PC-9 (cell line): Measurements from ENCODE around the gene SERPINH1. TPM values are rescaled to one million over a fixed set of nuclear protein-coding genes. Genes with fewer than 3 reads are reported as not detected.

Experiments used
- BruUV-seq: library from RNA; stranded (reverse); fragments of 400-500 nt; replicated peaks from 2 replicates; lab custom pipeline; 2021; lab: Mats Ljungman, UMichigan
- CTCF ChIA-PET: fragments of 300-600 bp; sonication (Branson Sonifier 250); formaldehyde crosslinking; loops from one replicate; lab custom pipeline; 2022; ENCODE audit warnings: antibody characterized with exemption; lab: Charles Lee
- POLR2A ChIA-PET: fragments of 300-600 bp; sonication (Branson Sonifier 250); formaldehyde crosslinking; loops from one replicate; lab custom pipeline; 2022; ENCODE audit warnings: antibody characterized with exemption; ENCODE audit not compliant: unreplicated experiment; lab: Charles Lee
- DNase-seq, 2 experiments: peaks; one replicate each; pipeline versions ENCODE4 v3.0.0 to v3.0.0-alpha.2; 2015 to 2022; ENCODE audit warnings: mixed read lengths in 1 of 2
- H2AFZ ChIP-seq: fragments of 200-600 bp; sonication (generic); 2 replicates; pipeline ENCODE4 v1.8.1; 2017; ENCODE audit warnings: antibody characterized with exemption
- H3F3A ChIP-seq: fragments of 200-600 bp; sonication (generic); 2 replicates; pipeline ENCODE4 v1.8.1; 2017; ENCODE audit warnings: antibody characterized with exemption, mild to moderate bottlenecking, low read depth; ENCODE audit not compliant: insufficient read depth
- H3K27ac ChIP-seq: fragments of 200-600 bp; sonication (generic); 2 replicates; pipeline ENCODE4 v1.6.1; 2016; ENCODE audit warnings: mixed run types
- H3K27me3 ChIP-seq: fragments of 200-600 bp; sonication (generic); 2 replicates; pipeline ENCODE4 v1.6.1; 2016; ENCODE audit warnings: low read depth, mixed run types; ENCODE audit not compliant: insufficient read depth
- H3K36me3 ChIP-seq: fragments of 200-600 bp; sonication (generic); 2 replicates; pipeline ENCODE4 v1.6.1; 2016; ENCODE audit warnings: low read depth, mixed run types
- H3K4me1 ChIP-seq: fragments of 200-600 bp; sonication (generic); replicated peaks from 2 replicates; pipeline ENCODE4 v1.6.1; 2016; ENCODE audit warnings: mixed run types; ENCODE audit not compliant: insufficient read depth
- H3K4me2 ChIP-seq: fragments of 200-600 bp; sonication (generic); 2 replicates; pipeline ENCODE4 v1.6.1; 2017; ENCODE audit warnings: mixed run types
- H3K4me3 ChIP-seq: fragments of 200-600 bp; sonication (generic); 2 replicates; pipeline ENCODE4 v1.6.1; 2016; ENCODE audit warnings: mixed run types
- H3K79me2 ChIP-seq: fragments of 200-600 bp; sonication (generic); 2 replicates; pipeline ENCODE4 v1.6.1; 2017; ENCODE audit warnings: low read depth, mixed run types
- H3K9me2 ChIP-seq: fragments of 200-600 bp; sonication (generic); 2 replicates; pipeline ENCODE4 v1.8.1; 2017; ENCODE audit warnings: mild to moderate bottlenecking; ENCODE audit not compliant: insufficient read depth
- H3K9me3 ChIP-seq: fragments of 200-600 bp; sonication (generic); 2 replicates; pipeline ENCODE4 v1.8.1; 2016; ENCODE audit warnings: low read depth; ENCODE audit not compliant: insufficient read depth
- H4K20me1 ChIP-seq: fragments of 200-600 bp; sonication (generic); 2 replicates; pipeline ENCODE4 v1.8.1; 2017; ENCODE audit not compliant: insufficient read depth
- EZH2 ChIP-seq: fragments of 200-600 bp; sonication (generic); IDR thresholded peaks from 2 replicates; pipeline ENCODE4 v1.8.0; 2017; ENCODE audit warnings: antibody characterized with exemption, low read depth
- intact Hi-C: fragments of 100-400 bp; cut with micrococcal nuclease; formaldehyde crosslinking; loops from one replicate; pipeline ENCODE4 v1.10.0; 2022; ENCODE audit not compliant: unreplicated experiment
- total RNA-seq: library from RNA; stranded (reverse); gene quantifications from 2 replicates; pipeline ENCODE4 v1.2.3, GENCODE V29; 2021
- TF ChIP-seq, protein P1 (sequence below): fragments of 200-600 bp; sonication (generic); conservative IDR thresholded peaks from 2 replicates; pipeline ENCODE4 v1.6.1; 2017; ENCODE audit warnings: mixed run types, antibody characterized with exemption, mild to moderate bottlenecking, moderate library complexity

The SERPINH1 gene
- total RNA-seq, 1 experiment from 2014 or later = 152 TPM

DNA sequence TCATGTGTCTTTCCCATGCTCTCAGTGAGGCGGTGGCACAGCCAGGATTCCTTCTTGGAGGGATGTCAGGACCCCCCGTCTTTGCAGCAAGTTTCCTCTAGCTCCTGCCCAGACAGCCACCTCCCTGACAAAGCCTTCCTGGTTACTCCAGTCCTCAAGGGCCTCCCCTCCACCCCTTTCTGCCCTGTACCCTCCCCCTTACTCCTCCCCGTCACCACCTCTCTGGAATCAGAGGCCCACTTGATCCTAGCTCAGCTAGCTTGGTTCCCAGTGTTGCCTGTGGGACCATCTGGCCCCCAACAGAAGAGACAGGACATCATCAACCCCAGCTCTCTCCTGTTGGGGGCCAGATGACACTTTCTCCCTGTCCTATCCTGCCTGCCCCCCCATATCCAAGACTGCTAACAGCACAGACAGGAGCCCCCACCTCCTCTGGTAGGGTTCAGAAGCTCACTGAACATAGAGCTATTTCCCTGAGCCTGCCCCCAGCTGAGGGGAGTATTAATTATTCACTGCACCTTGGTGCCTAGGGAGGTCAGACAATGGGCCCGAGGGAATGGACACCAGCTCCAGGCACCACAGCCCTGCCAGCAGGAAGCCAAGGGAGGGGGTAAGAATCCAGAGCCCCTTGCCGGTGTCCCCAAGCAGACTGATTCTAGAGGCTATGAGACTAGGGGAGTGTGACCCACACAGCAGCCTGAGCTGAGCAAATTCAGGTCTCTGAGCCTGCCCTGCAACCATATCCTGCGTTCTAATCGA lies 39.6 kb upstream of the SERPINH1 start:
- ChIA-PET CTCF (interaction anchor here (0.5 to 0.6 kb wide), 3 partner anchors 8 to 137 kb away, joined by 4 read pairs; no protein-coding TSS in a partner anchor), POLR2A (no interaction called here)
- H3K79me2 ChIP-seq = no peaks in the 10 kb centered on the region
- no peaks in the 10 kb centered on the region for H4K20me1 ChIP-seq
- H3K27ac ChIP-seq = no peak overlapping the region
- no peaks in the 10 kb centered on the region for H3F3A ChIP-seq
- H3K27me3 ChIP-seq = peaks cover 15% of the 10 kb centered on the region; the same call in 1 of the 2 replicates
- no peak overlapping the region for H3K4me2 ChIP-seq
- no peak for DNase-seq
- H3K9me3 ChIP-seq = no peaks in the 10 kb centered on the region
- H3K9me2 ChIP-seq = no peaks in the 10 kb centered on the region
- peaks cover 12% of the 10 kb centered on the region; the same call in 1 of the 2 replicates for H3K4me1 ChIP-seq
- intact Hi-C loops = no loop called here
- H3K36me3 ChIP-seq = no peaks in the 10 kb centered on the region
- TF ChIP-seq, protein P1, sequence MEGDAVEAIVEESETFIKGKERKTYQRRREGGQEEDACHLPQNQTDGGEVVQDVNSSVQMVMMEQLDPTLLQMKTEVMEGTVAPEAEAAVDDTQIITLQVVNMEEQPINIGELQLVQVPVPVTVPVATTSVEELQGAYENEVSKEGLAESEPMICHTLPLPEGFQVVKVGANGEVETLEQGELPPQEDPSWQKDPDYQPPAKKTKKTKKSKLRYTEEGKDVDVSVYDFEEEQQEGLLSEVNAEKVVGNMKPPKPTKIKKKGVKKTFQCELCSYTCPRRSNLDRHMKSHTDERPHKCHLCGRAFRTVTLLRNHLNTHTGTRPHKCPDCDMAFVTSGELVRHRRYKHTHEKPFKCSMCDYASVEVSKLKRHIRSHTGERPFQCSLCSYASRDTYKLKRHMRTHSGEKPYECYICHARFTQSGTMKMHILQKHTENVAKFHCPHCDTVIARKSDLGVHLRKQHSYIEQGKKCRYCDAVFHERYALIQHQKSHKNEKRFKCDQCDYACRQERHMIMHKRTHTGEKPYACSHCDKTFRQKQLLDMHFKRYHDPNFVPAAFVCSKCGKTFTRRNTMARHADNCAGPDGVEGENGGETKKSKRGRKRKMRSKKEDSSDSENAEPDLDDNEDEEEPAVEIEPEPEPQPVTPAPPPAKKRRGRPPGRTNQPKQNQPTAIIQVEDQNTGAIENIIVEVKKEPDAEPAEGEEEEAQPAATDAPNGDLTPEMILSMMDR = no peak
- TF ChIP-seq EZH2 = no peak
- no peak overlapping the region for H2AFZ ChIP-seq
- no peak overlapping the region for H3K4me3 ChIP-seq
- BruUV-seq = no TSS peak

DNA sequence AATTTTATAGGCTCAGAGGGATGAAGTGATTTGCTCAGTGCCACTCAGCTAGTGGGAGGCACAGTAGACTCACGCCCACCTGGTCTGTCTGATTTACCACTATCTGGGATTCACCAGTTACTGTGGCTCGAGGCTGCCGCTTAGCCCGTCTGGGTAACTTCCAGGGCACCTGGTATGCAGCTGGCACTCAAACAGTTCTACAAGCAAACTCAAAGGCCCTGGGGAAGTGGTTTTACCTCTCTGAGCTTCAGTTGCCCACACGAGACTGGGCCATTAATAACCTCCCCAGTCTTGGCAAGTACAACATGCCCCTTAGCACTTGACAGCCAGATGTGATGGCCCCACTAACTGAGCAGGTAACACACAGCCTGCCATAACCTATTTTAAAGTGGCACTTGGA lies 38.9 kb upstream of the SERPINH1 start:
- Histone ChIP-seq H3K4me1 (peaks cover 12% of the 10 kb centered on the region; the same call in 1 of the 2 replicates), H3K4me2 (no peak overlapping the region)
- CTCF ChIA-PET = interaction anchor here (0.6 kb wide), 1 partner anchor 23 kb away, joined by 4 read pairs; no protein-coding TSS in a partner anchor

More for the DNA sequence above, 38.9 kb upstream of the SERPINH1 start:
- H3K79me2 ChIP-seq = no peaks in the 10 kb centered on the region
- no peaks in the 10 kb centered on the region for H3K9me2 ChIP-seq
- no peaks in the 10 kb centered on the region for H3K36me3 ChIP-seq
- intact Hi-C loops = no loop called here
- TF ChIP-seq, protein P1 = no peak
- no peak for TF ChIP-seq EZH2
- no peaks in the 10 kb centered on the region for H3K9me3 ChIP-seq
- no peak for DNase-seq
- no peak overlapping the region for H3K27ac ChIP-seq
- H2AFZ ChIP-seq = no peak overlapping the region
- BruUV-seq = no TSS peak
- peaks cover 15% of the 10 kb centered on the region; the same call in 1 of the 2 replicates for H3K27me3 ChIP-seq
- no peaks in the 10 kb centered on the region for H3F3A ChIP-seq
- H4K20me1 ChIP-seq = no peaks in the 10 kb centered on the region
- no peak overlapping the region for H3K4me3 ChIP-seq
- POLR2A ChIA-PET = interaction anchor here (0.6 kb wide), 1 partner anchor 23 kb away, joined by 4 read pairs; no protein-coding TSS in a partner anchor
